IPS-20b (cell line): Measurements from ENCODE around the gene SENP1.

Experiments
- H3K27ac ChIP-seq: one replicate; pipeline ENCODE4 v1.5.1; 2013; ENCODE audit warnings: low read length
- H3K27me3 ChIP-seq: 2 replicates; pipeline ENCODE4 v1.6.1; 2013; ENCODE audit warnings: mild to moderate bottlenecking, low read length, inconsistent platforms; ENCODE audit not compliant: insufficient read depth
- H3K36me3 ChIP-seq: 2 replicates; pipeline ENCODE4 v1.6.1; 2013; ENCODE audit warnings: low read depth, mild to moderate bottlenecking, inconsistent platforms, low read length, moderate library complexity; ENCODE audit not compliant: insufficient read depth
- H3K4me1 ChIP-seq: 2 replicates; pipeline ENCODE4 v1.6.1; 2013; ENCODE audit warnings: mild to moderate bottlenecking, control low read depth, inconsistent platforms, low read length, moderate library complexity; ENCODE audit not compliant: insufficient read depth
- H3K4me3 ChIP-seq: 2 replicates; pipeline ENCODE4 v1.5.1; 2013; ENCODE audit warnings: mild to moderate bottlenecking, low read length, inconsistent platforms
- H3K9ac ChIP-seq: 2 replicates; pipeline ENCODE4 v1.6.1; 2013; ENCODE audit warnings: low read depth, mild to moderate bottlenecking, inconsistent platforms, low read length, moderate library complexity
- H3K9me3 ChIP-seq: 2 replicates; pipeline ENCODE4 v1.6.1; 2013; ENCODE audit warnings: mild to moderate bottlenecking, low read depth, low read length, inconsistent platforms; ENCODE audit not compliant: insufficient read depth

Gene SENP1

GRCh38 chr12:48001505-48002413 lies 104.1 kb downstream of the SENP1 start:
- Histone ChIP-seq H3K36me3 (no peaks in the 10 kb centered on the region), H3K4me1 (peaks cover 19% of the 10 kb centered on the region; the same call in 1 of the 2 replicates), H3K27ac (no peak overlapping the region), H3K4me3 (peak overlapping the region; percentile 69), H3K27me3 (peaks cover 100% of the 10 kb centered on the region), H3K9me3 (no peaks in the 10 kb centered on the region), H3K9ac (peak overlapping the region; percentile 28; the same call in 1 of the 2 replicates)

GRCh38 chr12:48000878-48001504 lies 104.9 kb downstream of the SENP1 start:
- H3K27ac ChIP-seq: no peak overlapping the region
- H3K27me3 ChIP-seq: peaks cover 100% of the 10 kb centered on the region
- H3K36me3 ChIP-seq: no peaks in the 10 kb centered on the region
- peak overlapping the region; percentile 28; the same call in 1 of the 2 replicates for H3K9ac ChIP-seq
- H3K9me3 ChIP-seq: no peaks in the 10 kb centered on the region
- H3K4me1 ChIP-seq: peaks cover 19% of the 10 kb centered on the region; the same call in 1 of the 2 replicates
- peak overlapping the region; percentile 69 for H3K4me3 ChIP-seq

GRCh38 chr12:47999816-48000215 lies 106.1 kb downstream of the SENP1 start:
- Histone ChIP-seq H3K27ac (no peak overlapping the region), H3K9ac (no peak overlapping the region), H3K4me3 (no peak overlapping the region), H3K9me3 (no peaks in the 10 kb centered on the region), H3K36me3 (no peaks in the 10 kb centered on the region), H3K27me3 (peaks cover 100% of the 10 kb centered on the region), H3K4me1 (peaks cover 9% of the 10 kb centered on the region; the same call in 1 of the 2 replicates)

- H3K27ac ChIP-seq: no peak overlapping the region
- no peaks in the 10 kb centered on the region for H3K4me1 ChIP-seq
- H3K9me3 ChIP-seq: no peaks in the 10 kb centered on the region
- H3K4me3 ChIP-seq: no peak overlapping the region
- H3K36me3 ChIP-seq: no peaks in the 10 kb centered on the region
- no peak overlapping the region for H3K9ac ChIP-seq
- H3K27me3 ChIP-seq: peaks cover 100% of the 10 kb centered on the region
These were observed 108.6 kb downstream of the SENP1 start for GRCh38 chr12:47997321-47997720.

GRCh38 chr12:47995981-47996401 lies 109.9 kb downstream of the SENP1 start:
- H3K9ac ChIP-seq: no peak overlapping the region
- peaks cover 100% of the 10 kb centered on the region for H3K27me3 ChIP-seq
- no peak overlapping the region for H3K27ac ChIP-seq

GRCh38 chr12:47993491-47993890 lies 112.4 kb downstream of the SENP1 start:
- Histone ChIP-seq H3K4me1 (peaks cover 4% of the 10 kb centered on the region; the same call in 1 of the 2 replicates), H3K27ac (no peak overlapping the region), H3K9me3 (no peaks in the 10 kb centered on the region), H3K27me3 (peaks cover 91% of the 10 kb centered on the region), H3K36me3 (no peaks in the 10 kb centered on the region), H3K4me3 (no peak overlapping the region), H3K9ac (no peak overlapping the region)

More at GRCh38 chr12:47995981-47996401, 109.9 kb downstream of the SENP1 start:
- H3K4me1 ChIP-seq: no peaks in the 10 kb centered on the region
- no peak overlapping the region for H3K4me3 ChIP-seq
- no peaks in the 10 kb centered on the region for H3K36me3 ChIP-seq
- no peaks in the 10 kb centered on the region for H3K9me3 ChIP-seq
